HEK293 (cell line): ENCODE measurements around the gene CLIC4.

Experiments
- CTCF ChIA-PET: fragments of 350-600 bp; formaldehyde crosslinking; extraction: SDS; loops from one replicate; lab custom pipeline; 2021; ENCODE audit warnings: antibody characterized with exemption; lab: Yijun Ruan, JAX
- POLR2A ChIA-PET: fragments of 300-600 bp; formaldehyde crosslinking; extraction: SDS; loops from one replicate; lab custom pipeline; 2020; ENCODE audit warnings: antibody characterized with exemption, inconsistent platforms; lab: Yijun Ruan, JAX
- H3K27ac ChIP-seq: fragments of 200-500 bp; sonication (Bioruptor generic); 2 replicates; pipeline ENCODE4 v1.5.1; 2014; ENCODE audit warnings: low read depth, low read length, control low read depth, inconsistent platforms; ENCODE audit errors: extremely low read depth
- H3K36me3 ChIP-seq, 2 experiments: fragments of 200-500 bp in 1 of 2; sonication (Bioruptor generic) in 1 of 2; 1 replicate in 1 of 2; 2 replicates in 1 of 2; pipeline ENCODE4 v1.5.1; 2014 to 2017; ENCODE audit warnings: inconsistent platforms in 2 of 2, low read length in 2 of 2; ENCODE audit not compliant: control insufficient read depth in 2 of 2, insufficient read depth in 1 of 2
- H3K4me1 ChIP-seq: fragments of 200-500 bp; sonication (Bioruptor generic); 2 replicates; pipeline ENCODE4 v1.5.1; 2014; ENCODE audit warnings: mild to moderate bottlenecking, low read length, inconsistent platforms; ENCODE audit not compliant: control insufficient read depth, insufficient read depth
- H3K4me3 ChIP-seq: 2 replicates; pipeline ENCODE4 v1.5.1; 2011; ENCODE audit warnings: low read depth, mild to moderate bottlenecking, control low read depth, low read length, moderate library complexity
- H3K9me3 ChIP-seq: fragments of 200-500 bp; sonication (Bioruptor generic); 2 replicates; pipeline ENCODE4 v1.5.1; 2014; ENCODE audit warnings: low read depth, low read length, inconsistent platforms; ENCODE audit not compliant: control insufficient read depth, insufficient read depth
- CTCF ChIP-seq: fragments of 450-650 bp; formaldehyde crosslinking; IDR thresholded peaks from 2 replicates; pipeline ENCODE4 v1.5.1; 2016; ENCODE audit warnings: missing biosample characterization, missing genetic modification characterization
- GLIS1 ChIP-seq: fragments of 450-650 bp; formaldehyde crosslinking; IDR thresholded peaks from 2 replicates; pipeline ENCODE4 v1.5.1; 2016; ENCODE audit warnings: missing biosample characterization, missing genetic modification characterization
- MZF1 ChIP-seq: fragments of 450-650 bp; formaldehyde crosslinking; IDR thresholded peaks from 2 replicates; pipeline ENCODE4 v1.5.1; 2017; ENCODE audit warnings: missing biosample characterization, missing genetic modification characterization, borderline replicate concordance
- OSR2 ChIP-seq: fragments of 450-650 bp; formaldehyde crosslinking; IDR thresholded peaks from 2 replicates; pipeline ENCODE4 v1.5.1; 2016; ENCODE audit warnings: missing biosample characterization, missing genetic modification characterization
- PATZ1 ChIP-seq: fragments of 450-650 bp; formaldehyde crosslinking; IDR thresholded peaks from 2 replicates; pipeline ENCODE4 v1.5.1; 2016; ENCODE audit warnings: missing biosample characterization, missing genetic modification characterization
- PRDM10 ChIP-seq: fragments of 450-650 bp; formaldehyde crosslinking; IDR thresholded peaks from 2 replicates; pipeline ENCODE4 v1.5.1; 2016; ENCODE audit warnings: missing biosample characterization, missing genetic modification characterization
- SETDB1 ChIP-seq: IDR thresholded peaks from one replicate; pipeline ENCODE4 v1.6.1; 2017; ENCODE audit warnings: mild to moderate bottlenecking, low read length, moderate library complexity, mixed read lengths; ENCODE audit not compliant: insufficient read length
- SP7 ChIP-seq: fragments of 450-650 bp; formaldehyde crosslinking; IDR thresholded peaks from 2 replicates; pipeline ENCODE4 v1.5.1; 2016; ENCODE audit warnings: missing biosample characterization, missing genetic modification characterization
- TRIM28 ChIP-seq: IDR thresholded peaks from 2 replicates; pipeline ENCODE4 v1.6.1; 2011; ENCODE audit warnings: low read length, control low read depth, borderline replicate concordance
- WT1 ChIP-seq: fragments of 450-650 bp; formaldehyde crosslinking; IDR thresholded peaks from 2 replicates; pipeline ENCODE4 v1.5.1; 2016; ENCODE audit warnings: missing biosample characterization, missing genetic modification characterization
- ZBTB7A ChIP-seq: fragments of 450-650 bp; formaldehyde crosslinking; IDR thresholded peaks from 2 replicates; pipeline ENCODE4 v1.5.1; 2016; ENCODE audit warnings: low read depth, missing biosample characterization, missing genetic modification characterization
- ZEB2 ChIP-seq: fragments of 450-650 bp; formaldehyde crosslinking; IDR thresholded peaks from 2 replicates; pipeline ENCODE4 v1.5.1; 2016; ENCODE audit warnings: missing biosample characterization, missing genetic modification characterization
- ZFHX2 ChIP-seq: fragments of 450-650 bp; formaldehyde crosslinking; conservative IDR thresholded peaks from 2 replicates; pipeline ENCODE4 v1.5.1; 2016; ENCODE audit warnings: missing biosample characterization, missing genetic modification characterization
- ZNF221 ChIP-seq: fragments of 450-650 bp; formaldehyde crosslinking; IDR thresholded peaks from 2 replicates; pipeline ENCODE4 v1.5.1; 2017; ENCODE audit warnings: missing biosample characterization, missing genetic modification characterization, borderline replicate concordance
- ZNF335 ChIP-seq: fragments of 450-650 bp; formaldehyde crosslinking; conservative IDR thresholded peaks from 2 replicates; pipeline ENCODE4 v1.5.1; 2016; ENCODE audit warnings: missing biosample characterization, missing genetic modification characterization
- ZNF596 ChIP-seq: fragments of 450-650 bp; IDR thresholded peaks from 2 replicates; pipeline ENCODE4 v1.5.0; 2018; ENCODE audit warnings: missing biosample characterization, mild to moderate bottlenecking, missing genetic modification characterization, moderate library complexity
- ZSCAN23 ChIP-seq: fragments of 450-650 bp; formaldehyde crosslinking; IDR thresholded peaks from 2 replicates; pipeline ENCODE4 v1.5.1; 2016; ENCODE audit warnings: missing biosample characterization, missing genetic modification characterization

CLIC4 gene

GRCh38 chr1:24861821-24862727 lies 116.8 kb downstream of the CLIC4 start (continued):
- TF ChIP-seq WT1: peak; percentile 61; the same call in 1 of the 2 replicates
- TF ChIP-seq GLIS1 (tag by site-specific recombination): peak; percentile 32; the same call in 1 of the 2 replicates
- no peak for TF ChIP-seq ZFHX2 (tag by site-specific recombination)
- 0 out of 2 replicates have a peak, but pooled peaks have one; percentile 32 for TF ChIP-seq ZEB2 (tag by site-specific recombination)
- peak; percentile 52; the same call in 1 of the 2 replicates for TF ChIP-seq CTCF (tag by site-specific recombination)
- 0 out of 2 replicates have a peak, but pooled peaks have one; percentile 9 for TF ChIP-seq ZNF335 (tag by site-specific recombination)

- peaks cover 6% of the 10 kb centered on the region; the same call in 1 of the 2 replicates for H3K4me1 ChIP-seq
- ChIA-PET POLR2A (no interaction called here), CTCF (interaction anchor here (0.5 to 2.2 kb wide), 5 partner anchors 10 to 275 kb away, joined by 3 to 6 read pairs (median 4); no protein-coding TSS in a partner anchor)
- no peak overlapping the region for H3K27ac ChIP-seq
- no peak overlapping the region for H3K4me3 ChIP-seq
- TF ChIP-seq PRDM10 (tag by site-specific recombination) (no peak), ZNF596 (tag by site-specific recombination) (no peak), ZNF221 (no peak), SETDB1 (no peak), SP7 (tag by site-specific recombination) (no peak)
- TF ChIP-seq, all 188 proteins: peak for 0
- Histone ChIP-seq H3K36me3 (no peaks in the 10 kb centered on the region), H3K9me3 (no peaks in the 10 kb centered on the region)
Measured at GRCh38 chr1:24862775-24863483, 117.7 kb downstream of the CLIC4 start.

GRCh38 chr1:24864370-24864777 lies 119.1 kb downstream of the CLIC4 start:
- H3K4me3 ChIP-seq: no peak overlapping the region
- TF ChIP-seq PRDM10 (tag by site-specific recombination) (peak; percentile 44; the same call in 1 of the 2 replicates), PATZ1 (peak; percentile 48), TRIM28 (peak; percentile 44; the same call in 1 of the 2 replicates), ZSCAN23 (tag by site-specific recombination) (no peak), OSR2 (tag by site-specific recombination) (0 out of 2 replicates have a peak, but pooled peaks have one; percentile 32), ZBTB7A (no peak), ZFHX2 (tag by site-specific recombination) (0 out of 2 replicates have a peak, but pooled peaks have one; percentile 34), WT1 (peak; percentile 79), MZF1 (tag by site-specific recombination) (0 out of 2 replicates have a peak, but pooled peaks have one; percentile 56)
- ChIA-PET POLR2A (no interaction called here), CTCF (interaction anchor here (0.6 kb wide), 2 partner anchors 28 to 929 kb away, joined by 3 to 4 read pairs; no protein-coding TSS in a partner anchor)
- H3K4me1 ChIP-seq: peaks cover 6% of the 10 kb centered on the region; the same call in 1 of the 2 replicates
- no peak overlapping the region for H3K27ac ChIP-seq
- H3K9me3 ChIP-seq: no peaks in the 10 kb centered on the region
- H3K36me3 ChIP-seq: no peaks in the 10 kb centered on the region
